ENCODE results near the gene OR9G4.

GRCh38 chr11:56700914-56701485 lies 47.5 kb downstream of the OR9G4 start:
- TF ChIP-seq, protein P1, sequence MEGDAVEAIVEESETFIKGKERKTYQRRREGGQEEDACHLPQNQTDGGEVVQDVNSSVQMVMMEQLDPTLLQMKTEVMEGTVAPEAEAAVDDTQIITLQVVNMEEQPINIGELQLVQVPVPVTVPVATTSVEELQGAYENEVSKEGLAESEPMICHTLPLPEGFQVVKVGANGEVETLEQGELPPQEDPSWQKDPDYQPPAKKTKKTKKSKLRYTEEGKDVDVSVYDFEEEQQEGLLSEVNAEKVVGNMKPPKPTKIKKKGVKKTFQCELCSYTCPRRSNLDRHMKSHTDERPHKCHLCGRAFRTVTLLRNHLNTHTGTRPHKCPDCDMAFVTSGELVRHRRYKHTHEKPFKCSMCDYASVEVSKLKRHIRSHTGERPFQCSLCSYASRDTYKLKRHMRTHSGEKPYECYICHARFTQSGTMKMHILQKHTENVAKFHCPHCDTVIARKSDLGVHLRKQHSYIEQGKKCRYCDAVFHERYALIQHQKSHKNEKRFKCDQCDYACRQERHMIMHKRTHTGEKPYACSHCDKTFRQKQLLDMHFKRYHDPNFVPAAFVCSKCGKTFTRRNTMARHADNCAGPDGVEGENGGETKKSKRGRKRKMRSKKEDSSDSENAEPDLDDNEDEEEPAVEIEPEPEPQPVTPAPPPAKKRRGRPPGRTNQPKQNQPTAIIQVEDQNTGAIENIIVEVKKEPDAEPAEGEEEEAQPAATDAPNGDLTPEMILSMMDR (IDR thresholded peaks at IDR 0.05; ENCODE audit: poor library complexity, severe bottlenecking): no peak
- TF ChIP-seq EZH2 (IDR thresholded peaks at IDR 0.05; ENCODE audit: borderline replicate concordance, insufficient read depth, low read length, poor library complexity, severe bottlenecking) (no peak), RAD21 (conservative IDR thresholded peaks at IDR 0.05) (no peak), EP300 (conservative IDR thresholded peaks at IDR 0.05; ENCODE audit: poor library complexity, severe bottlenecking) (no peak), MXI1 (conservative IDR thresholded peaks at IDR 0.05; ENCODE audit: poor library complexity, severe bottlenecking) (no peak), POLR2AphosphoS5 (IDR thresholded peaks at IDR 0.05) (no peak), TAF1 (IDR thresholded peaks at IDR 0.05; ENCODE audit: low read depth) (no peak), SMC3 (conservative IDR thresholded peaks at IDR 0.05; ENCODE audit: poor library complexity) (no peak)

Data from neural cell (in vitro differentiated cells).